ENCODE measurements around the gene SDE2.
A peak's percentile ranks its signal among the peaks of the same experiment; 100 is the strongest.
"Not testable (repeated sequence)": the region's sequence is repeated elsewhere in the genome, so short reads cannot be mapped to it uniquely, and the experiment has no call there.

The SDE2 gene

DNA sequence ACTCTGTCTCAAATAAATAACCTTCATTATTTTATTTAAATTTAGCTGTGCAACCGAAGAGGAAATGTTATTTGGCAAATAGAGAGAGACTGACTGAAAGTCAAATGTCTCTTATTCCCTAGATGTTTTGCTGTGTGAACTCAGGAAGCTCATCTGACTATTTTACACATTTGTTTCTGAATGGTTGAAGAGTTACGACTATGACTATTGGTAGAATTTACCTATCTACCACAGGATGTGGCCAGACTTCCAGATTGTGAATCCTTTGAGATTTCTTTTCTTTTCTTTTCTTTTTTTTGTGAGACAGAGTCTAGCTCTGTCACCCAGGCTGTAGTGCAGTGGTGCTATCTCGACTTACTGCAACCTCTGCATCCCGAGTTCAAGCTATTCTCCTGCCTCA lies 5.3 kb upstream of the SDE2 start:
- no peak for DNase-seq

DNA sequence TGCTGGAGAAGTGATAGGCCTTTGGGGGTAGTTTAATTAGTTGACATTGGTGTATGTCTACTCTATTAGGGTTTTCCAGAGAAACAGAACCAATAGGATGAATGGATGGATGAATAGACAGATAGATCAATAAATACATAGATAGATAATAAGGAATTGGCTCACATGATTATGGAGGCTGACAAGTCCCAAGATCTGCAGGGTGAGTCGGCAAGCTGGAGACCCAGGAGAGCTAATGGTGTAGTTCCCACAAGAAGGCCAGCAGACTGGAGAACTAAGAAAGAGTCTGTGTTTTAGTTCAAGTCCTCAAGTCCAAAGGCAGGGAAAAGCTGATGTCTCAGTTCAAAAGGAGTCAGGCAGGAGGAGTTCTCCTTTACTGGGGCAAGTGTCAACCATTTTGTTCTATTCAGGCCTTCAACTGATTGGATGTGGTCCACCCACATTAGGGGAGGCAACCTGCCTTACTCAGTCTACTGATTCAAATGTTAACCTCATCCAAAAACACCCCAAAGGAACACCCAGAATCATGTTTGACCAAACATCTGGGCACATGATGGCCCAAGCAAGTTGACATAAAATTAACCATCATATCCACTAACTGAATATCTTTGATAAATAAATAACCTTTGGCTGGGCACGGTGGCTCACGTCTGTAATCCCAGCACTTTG lies 4.5 kb upstream of the SDE2 start:
- DNase-seq: no peak

DNA sequence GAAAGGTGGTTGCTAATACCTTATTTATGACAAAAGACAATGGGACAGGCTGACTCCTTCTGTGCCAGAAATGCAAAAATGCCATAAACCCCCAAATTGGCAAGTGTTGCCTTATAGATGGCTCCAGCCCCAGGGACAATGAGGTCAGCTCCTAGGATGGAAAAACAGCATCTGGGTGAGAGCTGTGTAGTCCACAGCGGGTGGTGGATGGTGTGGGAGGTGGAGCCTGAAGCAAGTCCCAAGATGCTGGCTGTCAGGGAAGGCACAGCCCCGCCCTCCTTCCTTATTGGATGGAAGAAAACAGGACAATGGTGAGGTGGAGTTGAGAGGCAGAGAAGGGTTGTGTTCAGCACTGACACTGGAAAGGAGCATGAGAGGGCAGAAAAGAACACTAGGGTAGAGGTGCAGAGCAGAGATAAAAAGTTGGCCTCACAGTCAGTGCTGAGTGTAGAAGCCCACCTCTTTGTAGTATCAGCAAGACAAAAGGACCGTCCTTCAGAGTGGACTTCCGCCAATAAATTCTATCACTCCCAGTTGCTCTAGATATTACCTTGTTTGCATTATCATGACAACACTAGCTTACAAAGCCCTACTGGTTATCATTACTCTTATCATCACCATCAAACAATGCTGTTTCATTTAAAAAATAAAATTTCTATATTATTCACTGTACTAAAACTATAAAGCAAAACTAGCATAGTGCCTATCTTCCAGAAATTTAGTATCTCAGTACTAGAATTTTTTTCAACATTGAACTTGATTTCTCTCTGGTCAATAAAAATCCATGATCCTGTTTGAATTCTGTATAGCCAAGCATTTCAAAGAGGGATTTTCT lies 3.7 kb upstream of the SDE2 start:
- no peak for DNase-seq

DNA sequence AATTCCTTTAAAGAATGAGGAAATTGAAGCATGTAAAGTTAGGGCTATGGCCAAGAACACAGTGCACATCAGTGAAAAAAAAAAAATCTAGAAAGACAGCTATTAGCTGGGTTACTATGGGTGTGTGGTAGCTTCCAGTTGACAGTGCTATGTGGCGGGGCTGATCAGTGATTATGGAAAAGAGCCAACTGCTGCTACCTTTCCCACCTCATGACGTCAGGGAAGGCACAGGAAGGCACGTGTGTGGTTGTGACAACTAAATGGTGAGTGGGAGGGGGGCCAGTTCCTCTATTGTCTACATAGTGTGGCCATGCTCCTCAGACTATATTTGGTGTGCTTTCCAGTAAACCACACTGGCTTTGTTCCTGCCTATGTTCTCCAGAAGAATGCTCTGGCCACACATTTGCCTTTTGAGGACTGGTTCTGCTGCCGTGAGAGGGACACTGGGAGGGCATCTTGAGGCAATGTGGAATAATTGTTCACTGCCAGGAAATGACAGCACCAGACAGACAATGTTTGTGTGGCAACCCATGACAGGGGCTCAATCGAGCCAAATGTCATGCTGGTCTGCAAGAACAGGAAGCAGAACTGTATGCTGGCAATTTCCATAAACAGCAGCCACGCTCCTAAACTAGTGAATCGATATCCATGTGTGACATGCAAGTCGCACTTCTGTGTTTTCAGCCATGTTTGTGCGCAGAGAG lies 3.0 kb upstream of the SDE2 start:
- DNase-seq: peak; percentile 56

DNA sequence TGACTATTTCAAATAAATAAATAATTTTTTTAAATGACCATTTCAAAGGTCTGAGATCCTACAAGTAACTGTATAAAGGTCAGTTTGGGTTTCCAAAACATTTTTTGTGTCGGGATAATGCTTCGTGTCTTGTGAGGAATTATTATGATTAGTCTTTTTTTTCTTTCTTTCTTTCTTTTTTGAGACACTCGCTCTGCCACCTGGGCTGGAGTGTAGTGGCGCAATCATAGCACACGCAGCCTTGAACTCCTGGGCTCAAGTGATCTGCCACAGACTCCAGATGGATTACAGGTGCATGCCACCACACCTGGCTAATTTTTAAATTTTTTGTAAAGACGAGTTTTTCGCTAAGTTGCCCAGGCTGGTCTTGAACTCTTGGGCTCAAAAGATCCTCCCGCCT lies 1.9 kb upstream of the SDE2 start:
- DNase-seq: no peak

DNA sequence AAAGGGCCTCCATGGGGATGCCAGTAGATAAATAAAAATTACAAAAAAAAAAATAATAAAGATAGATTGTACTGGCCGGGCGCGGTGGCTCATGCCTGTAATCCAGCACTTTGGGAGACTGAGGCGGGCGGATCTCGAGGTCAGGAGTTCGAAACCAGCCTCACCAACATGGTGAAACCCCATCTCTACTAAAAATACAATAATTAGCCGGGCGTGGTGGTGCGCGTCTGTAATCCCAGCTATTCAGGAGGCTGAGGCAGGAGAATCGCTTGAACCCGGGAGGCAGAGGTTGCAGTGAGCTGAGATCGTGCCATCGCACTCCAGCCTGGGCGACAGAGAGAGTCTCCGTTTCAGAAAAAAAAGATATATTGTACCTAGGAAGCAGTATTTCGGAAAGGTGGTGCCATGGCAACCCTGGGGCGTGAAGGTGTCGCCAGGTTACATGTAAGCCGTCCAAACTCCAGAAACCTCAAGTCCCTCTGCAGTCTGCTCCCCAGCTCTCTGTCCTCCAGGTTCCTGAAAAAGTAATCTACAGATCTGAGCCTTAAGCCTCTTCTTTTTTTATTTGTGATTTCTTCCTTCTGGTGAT lies 1.4 kb upstream of the SDE2 start:
- not testable (repeated sequence) for DNase-seq

DNA sequence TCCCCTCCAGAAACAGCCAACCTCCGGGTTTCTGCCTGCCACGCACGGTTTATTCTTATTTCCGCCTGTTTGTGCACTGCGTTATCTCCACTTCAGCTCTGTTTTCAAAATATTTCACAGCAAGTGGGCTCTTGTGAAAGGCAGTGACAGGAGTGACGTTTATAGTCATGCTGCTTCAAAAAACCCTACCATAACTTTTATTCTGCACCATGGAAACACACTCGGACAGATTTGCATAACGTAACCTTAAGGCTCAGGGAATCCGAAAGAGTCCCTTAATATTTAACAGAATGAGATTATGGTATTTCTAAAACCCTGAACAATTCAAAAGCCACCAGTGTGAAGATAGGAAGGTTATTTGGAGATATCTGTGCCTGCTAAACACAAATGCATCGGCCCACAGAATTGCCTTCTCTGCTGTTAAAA lies 782 bp upstream of the SDE2 start:
- DNase-seq: no peak

DNA sequence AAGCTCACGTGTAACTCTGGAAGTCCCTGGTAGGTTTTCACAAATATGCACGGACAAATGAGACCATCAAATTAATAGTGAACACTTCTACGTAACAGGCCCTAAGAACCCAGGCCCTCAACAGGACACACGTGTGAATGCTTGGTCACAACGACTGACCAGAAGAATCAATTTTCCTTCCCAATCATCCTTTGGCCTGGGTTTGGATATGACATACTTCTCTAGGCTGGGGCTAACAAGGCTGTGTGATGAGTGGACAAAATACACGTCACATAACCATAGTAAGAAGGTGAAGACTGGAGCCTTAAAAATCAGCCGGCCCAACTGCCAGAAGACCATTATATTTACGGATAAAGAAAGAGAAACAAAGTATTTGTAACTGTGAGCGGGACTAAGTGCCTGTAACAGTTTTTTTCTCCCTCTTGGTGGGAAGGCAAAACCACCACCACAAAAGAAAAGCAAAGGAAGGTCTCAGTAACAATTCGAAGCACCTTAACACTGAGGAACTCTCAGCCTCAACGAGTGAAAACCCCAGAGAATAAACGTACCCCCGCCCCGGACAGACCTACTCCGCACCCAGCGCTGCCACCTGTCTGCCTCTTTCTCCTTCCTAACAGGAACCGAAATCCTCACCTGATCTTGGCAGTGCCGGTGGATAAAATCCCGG lies 450 bp downstream of the SDE2 start:
- no peak for DNase-seq

DNA sequence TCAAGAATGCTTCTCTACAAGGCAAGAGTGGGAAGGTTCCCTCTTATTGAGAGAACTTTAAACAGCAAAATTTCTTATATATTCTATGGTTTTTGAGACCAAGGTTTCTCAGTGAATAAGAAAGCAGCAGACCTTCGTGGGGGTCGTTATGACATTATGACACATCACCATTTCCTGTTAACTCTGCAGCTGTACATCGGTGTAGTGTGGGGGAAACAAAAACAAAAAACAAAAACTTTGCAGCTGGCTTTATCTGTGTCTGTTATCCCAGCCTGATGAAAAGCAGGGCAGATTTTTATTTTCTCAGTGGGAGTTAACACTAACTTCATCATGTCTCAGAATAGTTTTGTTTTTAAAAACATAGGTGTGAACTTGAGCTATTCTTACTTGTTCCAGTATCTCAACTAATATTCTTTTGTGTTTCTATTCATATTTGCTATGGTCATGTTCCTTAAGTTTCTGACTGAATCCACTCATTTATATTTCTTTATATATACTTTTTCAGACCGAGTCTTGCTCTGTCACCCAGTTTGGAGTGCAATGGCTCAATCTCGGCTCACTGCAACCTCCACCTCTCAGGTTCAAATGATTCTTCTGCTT lies 2.1 kb downstream of the SDE2 start:
- no peak for DNase-seq

DNA sequence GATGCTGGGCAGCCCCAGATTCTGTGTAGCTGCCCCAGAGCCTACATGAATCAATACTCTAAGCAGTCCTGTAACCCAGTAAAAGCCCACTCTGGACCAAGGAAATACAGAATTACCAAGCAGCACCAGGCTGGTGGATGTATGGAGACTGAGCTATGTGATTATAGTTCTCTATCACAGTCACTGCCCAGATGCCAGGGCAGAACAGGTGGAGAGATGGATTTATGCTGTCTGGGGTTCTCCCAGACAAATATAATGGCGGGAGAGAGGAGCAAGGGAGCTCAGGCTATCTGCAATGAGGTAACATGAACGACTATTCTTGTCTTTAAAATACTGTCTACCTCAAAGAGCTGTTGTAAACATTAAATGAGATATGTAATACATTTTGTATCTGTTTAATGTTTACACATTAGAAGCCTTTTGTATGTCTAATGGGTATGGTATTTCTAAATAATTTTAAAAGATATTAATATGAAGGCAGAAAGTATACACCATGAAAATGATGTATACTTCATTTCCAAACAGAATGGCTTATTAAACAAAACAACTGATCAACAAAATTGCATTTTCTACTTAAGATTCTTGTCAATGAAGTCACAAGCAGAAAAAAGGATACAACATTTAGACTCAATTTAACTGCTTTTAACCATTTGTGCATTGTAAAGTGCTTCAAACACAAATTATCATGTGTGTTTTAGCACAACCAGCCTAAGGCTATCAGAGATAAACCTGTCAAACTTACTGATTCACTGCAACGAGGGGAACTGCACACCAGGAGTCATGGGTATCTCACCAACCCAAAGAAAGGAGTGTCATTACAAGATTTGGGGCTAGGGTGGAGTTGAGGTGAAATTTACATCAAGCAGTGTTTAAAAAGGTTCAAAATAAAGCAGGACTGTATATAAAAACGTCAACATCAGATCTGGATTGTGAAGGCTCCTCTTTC lies 3.0 kb downstream of the SDE2 start:
- no peak for DNase-seq

DNA sequence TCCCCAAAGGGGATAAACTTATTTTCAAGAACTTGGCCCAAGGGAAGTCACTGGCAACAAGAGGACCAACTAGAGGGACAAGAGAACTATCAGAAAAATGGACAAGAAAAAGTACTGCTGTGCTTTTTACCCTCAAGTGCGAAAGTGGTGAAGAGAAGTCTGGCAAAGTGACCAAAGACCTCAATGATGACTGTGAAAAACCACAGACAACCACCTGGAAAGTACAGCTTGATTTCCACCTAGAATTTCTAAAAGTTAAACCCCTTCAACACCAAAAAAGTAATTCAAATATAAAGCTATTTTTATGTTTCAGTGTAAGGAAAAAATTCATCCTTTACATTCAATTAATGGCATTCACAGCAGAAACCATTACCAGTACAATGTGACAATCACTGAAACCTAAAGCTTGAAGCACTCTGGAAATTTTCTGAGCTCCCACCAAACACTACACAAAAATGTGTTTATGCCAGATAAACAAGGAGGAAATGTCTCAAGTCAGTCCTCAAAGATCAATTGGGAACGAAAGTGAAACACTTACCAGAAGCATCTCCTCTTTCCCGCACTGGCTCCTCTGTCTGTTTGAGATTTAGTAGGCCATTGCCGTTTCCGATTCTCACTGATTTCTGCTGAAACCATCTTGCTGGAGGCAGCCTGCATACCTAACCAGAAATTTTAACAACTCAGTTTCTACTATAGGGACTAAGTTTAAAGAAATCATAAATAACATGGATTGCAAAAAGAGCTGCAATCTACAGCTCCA lies 8.3 kb downstream of the SDE2 start:
- DNase-seq: no peak

DNA sequence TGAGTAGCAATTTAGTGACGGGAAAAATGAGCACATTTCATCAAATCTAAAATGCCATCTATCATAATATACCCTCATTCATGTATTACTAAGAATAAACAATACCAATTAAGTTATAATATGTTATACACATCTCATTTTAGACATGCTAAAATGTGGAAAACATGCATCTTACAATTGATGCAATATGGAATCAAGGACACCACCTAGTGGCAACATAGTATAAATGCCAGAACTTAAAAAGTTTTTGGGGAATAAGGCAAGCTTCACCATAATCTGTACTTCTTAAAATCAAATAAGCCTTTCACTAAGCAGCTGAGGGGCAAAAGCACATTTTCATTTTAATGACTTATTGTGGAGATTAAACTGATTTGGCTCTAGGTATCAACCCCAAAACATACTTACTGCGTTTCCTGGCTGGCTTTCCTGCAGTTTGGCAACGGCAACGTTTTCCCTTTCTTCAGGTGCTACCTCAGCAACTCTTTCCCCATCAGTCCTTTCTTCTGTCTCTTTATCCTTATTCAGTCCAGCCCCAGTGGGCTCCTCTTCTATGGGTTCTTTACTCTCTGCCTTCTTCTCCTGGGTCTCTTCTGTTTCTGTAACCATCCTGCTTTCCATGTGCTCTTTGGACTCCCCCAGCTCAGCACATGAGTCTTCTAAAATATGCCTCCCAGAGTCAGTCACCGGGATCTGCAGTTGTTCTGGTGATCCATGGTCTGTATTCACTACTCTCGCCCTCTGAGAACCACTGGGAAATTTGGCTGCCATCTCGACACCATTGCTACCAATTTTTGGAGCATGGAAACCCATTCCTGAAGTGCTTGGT lies 11.4 kb downstream of the SDE2 start:
- no peak for DNase-seq

DNA sequence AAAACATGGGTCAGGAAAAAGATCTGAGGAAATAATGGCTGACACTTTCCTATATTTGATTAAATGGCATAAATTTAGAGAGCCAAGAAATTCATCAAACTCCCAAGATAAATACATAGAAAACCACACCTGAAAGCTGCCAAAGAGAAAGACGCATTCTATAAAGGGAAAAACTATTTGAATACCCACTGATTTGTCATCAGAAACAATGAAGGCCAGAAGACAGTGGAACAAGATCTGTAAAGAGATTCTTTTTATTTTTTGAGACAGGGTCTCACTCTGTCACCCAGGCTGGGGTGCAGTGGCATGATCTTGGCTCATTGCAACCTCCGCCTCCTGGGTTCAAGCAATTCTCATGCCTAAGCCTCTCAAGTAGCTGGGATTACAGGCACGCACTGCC lies 17.4 kb downstream of the SDE2 start:
- no peak for DNase-seq

DNA sequence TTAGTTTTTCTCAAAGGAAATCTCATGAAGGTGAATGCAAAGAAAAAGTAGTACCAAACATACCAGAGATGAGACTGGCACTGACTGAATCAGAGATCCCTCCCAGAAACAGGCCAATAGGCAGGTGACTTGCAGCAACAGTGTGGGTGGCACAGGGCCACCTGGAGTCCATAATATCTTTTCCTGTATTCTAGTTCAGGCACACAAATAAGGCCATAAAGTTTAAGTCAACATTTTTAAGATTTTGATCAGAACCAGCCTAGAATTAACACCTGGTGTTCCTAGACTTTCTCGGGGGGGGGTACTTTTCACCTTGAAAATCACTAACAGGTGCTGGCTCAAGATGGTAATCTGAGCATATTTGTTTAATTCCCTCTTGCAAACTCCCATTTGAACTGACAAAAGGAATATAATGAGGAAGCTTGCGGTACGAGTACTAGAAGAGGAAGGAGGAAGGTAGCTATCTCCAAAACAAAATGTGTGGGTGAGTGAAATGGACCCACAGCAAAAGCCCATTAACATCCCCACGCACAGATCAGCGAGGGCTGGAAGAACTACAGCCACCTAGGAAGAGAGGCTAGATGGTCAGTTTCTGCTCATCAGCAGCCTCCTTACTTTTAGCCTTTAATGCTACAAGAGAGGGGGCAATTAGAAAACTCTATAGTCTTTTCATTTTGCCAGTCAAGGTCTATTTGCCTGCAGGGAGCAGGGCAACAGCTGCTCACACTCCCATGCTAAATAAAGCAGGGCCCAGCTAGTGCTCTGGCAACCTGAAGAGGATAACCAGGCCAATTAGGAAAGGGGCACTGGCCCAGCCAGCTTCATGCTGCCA lies 18.9 kb downstream of the SDE2 start:
- DNase-seq: no peak

DNA sequence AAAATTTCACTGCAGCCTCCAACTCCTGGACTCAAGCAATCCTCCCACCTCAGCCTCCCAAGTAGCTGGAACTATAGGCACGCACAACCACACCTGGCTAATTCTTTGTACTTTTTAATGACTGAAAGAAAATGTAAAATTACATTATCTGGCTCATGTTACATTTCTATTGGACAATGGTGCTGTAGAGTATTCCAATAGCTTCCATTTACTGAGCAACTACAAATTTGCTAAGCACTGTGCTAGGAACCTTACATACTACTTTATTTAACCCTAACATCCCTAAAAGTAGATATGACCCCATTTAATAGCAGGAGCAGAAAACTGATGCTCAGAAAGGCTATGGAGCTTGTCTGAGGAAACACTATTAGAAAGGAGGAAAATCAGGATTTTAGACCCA lies 19.7 kb downstream of the SDE2 start:
- no peak for DNase-seq

DNA sequence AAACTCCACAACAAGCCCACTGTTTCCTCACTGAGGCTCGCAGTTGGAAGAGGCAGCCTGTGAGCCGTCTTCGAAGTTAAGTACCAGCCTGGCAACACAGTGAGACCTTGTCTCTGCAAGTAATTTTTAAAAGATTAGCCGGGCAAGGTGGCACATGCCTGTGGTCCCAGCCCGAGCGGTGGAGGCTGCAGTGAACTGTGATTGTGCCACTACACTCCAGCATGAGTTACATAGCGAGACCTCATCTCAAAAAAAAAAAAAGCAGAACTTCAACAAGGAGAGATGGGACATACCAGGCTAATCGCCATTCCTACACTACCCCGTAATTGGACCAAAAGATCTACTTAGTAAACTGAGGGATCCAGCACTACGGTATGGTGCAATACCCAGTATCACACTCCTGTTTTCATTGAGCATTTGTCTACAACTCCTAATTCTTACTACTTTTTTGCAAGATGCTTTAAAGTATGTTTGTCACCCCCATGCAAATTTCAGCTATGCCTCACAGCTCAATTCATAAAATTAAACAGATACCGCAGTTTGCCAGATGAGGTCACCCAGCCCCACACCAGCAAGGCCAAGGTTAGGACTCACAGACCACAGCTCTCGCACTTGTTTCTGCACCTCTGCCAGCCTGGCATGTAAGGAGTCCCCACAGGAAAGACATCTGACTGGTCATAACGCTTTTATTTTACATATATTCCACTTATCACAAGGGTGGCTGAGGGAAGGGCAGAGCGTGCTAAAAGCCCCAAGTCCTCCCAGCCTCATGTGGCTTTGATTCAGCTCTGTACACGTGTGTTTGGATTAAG lies 21.0 kb downstream of the SDE2 start:
- DNase-seq: no peak

DNA sequence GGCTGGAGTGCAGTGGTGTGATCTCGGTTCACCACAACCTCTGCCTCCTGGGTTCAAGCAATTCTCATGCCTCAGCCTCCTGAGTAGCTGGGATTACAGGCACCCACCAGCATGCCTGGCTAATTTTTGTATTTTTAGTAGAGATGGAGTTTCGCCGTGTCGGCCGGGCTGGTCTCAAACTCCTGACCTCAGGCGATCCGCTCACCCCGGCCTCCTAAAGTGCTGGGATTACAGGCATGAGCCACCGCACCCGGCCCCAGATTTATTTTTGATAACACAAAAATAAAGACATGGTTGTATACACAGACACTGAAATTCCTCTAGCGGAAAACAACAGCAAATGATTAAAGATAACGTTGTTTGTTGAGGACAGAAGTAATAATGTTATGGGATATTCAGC lies 24.0 kb downstream of the SDE2 start:
- not testable (repeated sequence) for DNase-seq

DNA sequence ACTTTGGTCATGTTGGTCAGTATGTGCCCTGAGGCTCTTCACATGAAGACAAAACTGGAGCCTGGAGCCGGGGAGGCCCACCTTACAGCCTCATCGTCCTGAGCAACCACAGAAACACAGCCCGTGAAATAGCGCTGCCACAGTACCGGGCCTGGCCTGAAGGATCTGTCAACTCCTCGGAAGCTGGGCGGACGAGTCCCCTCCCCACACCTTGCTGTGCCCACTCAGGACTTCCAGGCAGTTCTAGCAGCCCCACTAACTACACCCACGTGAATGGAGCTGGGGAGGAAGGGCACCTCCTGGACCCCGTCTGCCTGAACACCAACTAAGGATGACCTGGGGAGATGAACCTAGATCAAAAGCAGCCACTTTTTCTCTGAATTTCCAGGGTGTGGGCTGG lies 24.7 kb downstream of the SDE2 start:
- no peak for DNase-seq

Measured in activated CD4-positive, alpha-beta T cell treated with anti-CD3 and anti-CD28 coated beads, Interleukin-2, amount 50 U/mL, for 1 hour (primary cell).